Osteocyte (in vitro differentiated cells): ENCODE results near the gene CRYL1. TPM values are rescaled to one million over a fixed set of nuclear protein-coding genes. Genes with fewer than 3 reads are reported as not detected.

ENCODE experiments used
- DNase-seq: peaks from one replicate; pipeline ENCODE4 v3.0.0; 2021; ENCODE audit warnings: mixed read lengths; ENCODE audit not compliant: unreplicated experiment; ENCODE audit errors: extremely low spot score
- H3K27ac Mint-ChIP-seq: one replicate; pipeline ENCODE4 v1.8.0; 2021; ENCODE audit warnings: mild to moderate bottlenecking, mixed read lengths; ENCODE audit not compliant: unreplicated experiment
- H3K27me3 Mint-ChIP-seq: one replicate; pipeline ENCODE4 v1.8.0; 2021; ENCODE audit warnings: mixed read lengths; ENCODE audit not compliant: unreplicated experiment
- H3K36me3 Mint-ChIP-seq: one replicate; pipeline ENCODE4 v1.8.0; 2021; ENCODE audit warnings: mixed read lengths; ENCODE audit not compliant: unreplicated experiment
- H3K4me1 Mint-ChIP-seq: one replicate; pipeline ENCODE4 v1.8.0; 2021; ENCODE audit warnings: mixed read lengths; ENCODE audit not compliant: unreplicated experiment
- H3K4me3 Mint-ChIP-seq: one replicate; pipeline ENCODE4 v1.8.0; 2021; ENCODE audit warnings: mild to moderate bottlenecking, moderate library complexity, mixed read lengths; ENCODE audit not compliant: unreplicated experiment
- H3K9me3 Mint-ChIP-seq: one replicate; pipeline ENCODE4 v1.8.0; 2021; ENCODE audit warnings: mixed read lengths; ENCODE audit not compliant: unreplicated experiment
- CTCF ChIP-seq: fragments of 200-600 bp; sonication (generic); IDR thresholded peaks from 2 replicates; pipeline ENCODE4 v1.5.0; 2021; ENCODE audit warnings: antibody characterized with exemption, mild to moderate bottlenecking, moderate library complexity
- total RNA-seq: library from RNA; stranded (reverse); gene quantifications from 2 replicates; pipeline ENCODE4 v1.2.1, GENCODE V29; 2021

CRYL1 gene
- total RNA-seq, 1 donor from 2014 or later: 22.5 TPM

- peaks cover 8% of the 10 kb centered on the region for H3K4me1 Mint-ChIP-seq
- no peak for TF ChIP-seq CTCF
- no peaks in the 10 kb centered on the region for H3K36me3 Mint-ChIP-seq
- no peak overlapping the region for H3K27ac Mint-ChIP-seq
- H3K4me3 Mint-ChIP-seq: no peak overlapping the region
- no peaks in the 10 kb centered on the region for H3K27me3 Mint-ChIP-seq
- no peak for DNase-seq
- H3K9me3 Mint-ChIP-seq: no peaks in the 10 kb centered on the region
These were observed 5.8 kb downstream of the CRYL1 start for GRCh38 chr13:20519875-20520274.

- no peak for DNase-seq
- Mint-ChIP-seq H3K27me3 (no peaks in the 10 kb centered on the region), H3K27ac (no peak overlapping the region), H3K9me3 (no peaks in the 10 kb centered on the region), H3K36me3 (no peaks in the 10 kb centered on the region), H3K4me1 (peaks cover 5% of the 10 kb centered on the region), H3K4me3 (no peak overlapping the region)
- TF ChIP-seq CTCF: no peak
These were observed 7.0 kb downstream of the CRYL1 start for GRCh38 chr13:20518660-20519100.

- Mint-ChIP-seq H3K4me1 (peaks cover 18% of the 10 kb centered on the region), H3K4me3 (no peak overlapping the region), H3K27ac (no peak overlapping the region), H3K27me3 (no peaks in the 10 kb centered on the region), H3K9me3 (no peaks in the 10 kb centered on the region), H3K36me3 (no peaks in the 10 kb centered on the region)
- TF ChIP-seq CTCF: no peak
- DNase-seq: no peak
These were observed 10.8 kb downstream of the CRYL1 start for GRCh38 chr13:20514866-20515265.

GRCh38 chr13:20513466-20513995, 12.1 kb downstream of the CRYL1 start:
- no peak for TF ChIP-seq CTCF
- Mint-ChIP-seq H3K27me3 (no peaks in the 10 kb centered on the region), H3K27ac (peak overlapping the region; percentile 32), H3K4me1 (peaks cover 18% of the 10 kb centered on the region), H3K4me3 (no peak overlapping the region), H3K36me3 (peaks cover 3% of the 10 kb centered on the region), H3K9me3 (no peaks in the 10 kb centered on the region)
- no peak for DNase-seq

GRCh38 chr13:20512042-20512683, 13.5 kb downstream of the CRYL1 start:
- H3K9me3 Mint-ChIP-seq: no peaks in the 10 kb centered on the region
- peak overlapping the region; percentile 62 for H3K27ac Mint-ChIP-seq
- no peak overlapping the region for H3K4me3 Mint-ChIP-seq
- peaks cover 18% of the 10 kb centered on the region for H3K4me1 Mint-ChIP-seq
- TF ChIP-seq CTCF: peak; percentile 26
- H3K27me3 Mint-ChIP-seq: no peaks in the 10 kb centered on the region
- no peak for DNase-seq
- H3K36me3 Mint-ChIP-seq: peaks cover 3% of the 10 kb centered on the region
